ENCODE measurements around the gene MACROH2A1.

- no peak for TF ChIP-seq E2F6 (IDR thresholded peaks at IDR 0.05; ENCODE audit: borderline replicate concordance, low read depth)
- no peak for TF ChIP-seq NFE2L2 (conservative IDR thresholded peaks at IDR 0.05; ENCODE audit: low read length)
- no peak for TF ChIP-seq BHLHE40 (IDR thresholded peaks at IDR 0.05; ENCODE audit: low read depth, low read length)
- TF ChIP-seq, protein P1, sequence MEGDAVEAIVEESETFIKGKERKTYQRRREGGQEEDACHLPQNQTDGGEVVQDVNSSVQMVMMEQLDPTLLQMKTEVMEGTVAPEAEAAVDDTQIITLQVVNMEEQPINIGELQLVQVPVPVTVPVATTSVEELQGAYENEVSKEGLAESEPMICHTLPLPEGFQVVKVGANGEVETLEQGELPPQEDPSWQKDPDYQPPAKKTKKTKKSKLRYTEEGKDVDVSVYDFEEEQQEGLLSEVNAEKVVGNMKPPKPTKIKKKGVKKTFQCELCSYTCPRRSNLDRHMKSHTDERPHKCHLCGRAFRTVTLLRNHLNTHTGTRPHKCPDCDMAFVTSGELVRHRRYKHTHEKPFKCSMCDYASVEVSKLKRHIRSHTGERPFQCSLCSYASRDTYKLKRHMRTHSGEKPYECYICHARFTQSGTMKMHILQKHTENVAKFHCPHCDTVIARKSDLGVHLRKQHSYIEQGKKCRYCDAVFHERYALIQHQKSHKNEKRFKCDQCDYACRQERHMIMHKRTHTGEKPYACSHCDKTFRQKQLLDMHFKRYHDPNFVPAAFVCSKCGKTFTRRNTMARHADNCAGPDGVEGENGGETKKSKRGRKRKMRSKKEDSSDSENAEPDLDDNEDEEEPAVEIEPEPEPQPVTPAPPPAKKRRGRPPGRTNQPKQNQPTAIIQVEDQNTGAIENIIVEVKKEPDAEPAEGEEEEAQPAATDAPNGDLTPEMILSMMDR (IDR thresholded peaks at IDR 0.05), result no peak
- no peak for TF ChIP-seq EP300 (IDR thresholded peaks at IDR 0.05)
- TF ChIP-seq CHD4 (IDR thresholded peaks at IDR 0.05; ENCODE audit: borderline replicate concordance), result no peak
- no peak for TF ChIP-seq FOSL2 (IDR thresholded peaks at IDR 0.05)
- TF ChIP-seq FOSL2 (CRISPR knock-in tag; IDR thresholded peaks at IDR 0.05), result no peak
- TF ChIP-seq PHF8 (IDR thresholded peaks at IDR 0.05; ENCODE audit: borderline replicate concordance, low read depth), result no peak
These were observed 11.4 kb downstream of the MACROH2A1 start for GRCh38 chr5:135387629-135387960.
